SK-N-SH treated with all-trans-retinoic acid at 6 μM for 48 hours (cell line): ENCODE results near the gene CSRP2.

ENCODE experiments used
- ATAC-seq: fragments of 200-7000 bp; cut with Tn5 transposase; 3 replicates; pipeline ENCODE4 v1.9.1; 2020; ENCODE audit warnings: mild to moderate bottlenecking, moderate library complexity
- BACH2 ChIP-seq: fragments of 250-450 bp; sonication (Bioruptor Pico); IDR thresholded peaks from 2 replicates; pipeline ENCODE4 v1.9.0; 2021; ENCODE audit warnings: mild to moderate bottlenecking, borderline replicate concordance
- CREB5 ChIP-seq: fragments of 250-450 bp; sonication (Bioruptor Pico); IDR thresholded peaks from 2 replicates; pipeline ENCODE4 v1.5.1; 2020; ENCODE audit warnings: low read depth, mild to moderate bottlenecking, moderate library complexity
- CSDC2 ChIP-seq: fragments of 250-450 bp; sonication (Bioruptor Pico); IDR thresholded peaks from 2 replicates; pipeline ENCODE4 v1.5.0; 2020; ENCODE audit warnings: mild to moderate bottlenecking, moderate library complexity
- ESRRG ChIP-seq: fragments of 250-450 bp; sonication (Bioruptor Pico); IDR thresholded peaks from 2 replicates; pipeline ENCODE4 v1.6.1; 2021; ENCODE audit warnings: mild to moderate bottlenecking
- ISL1 ChIP-seq: fragments of 250-450 bp; sonication (Bioruptor Pico); IDR thresholded peaks from 2 replicates; pipeline ENCODE4 v2.1.2; 2022; ENCODE audit warnings: mild to moderate bottlenecking, moderate library complexity
- OSR1 ChIP-seq: fragments of 250-450 bp; sonication (Bioruptor Pico); IDR thresholded peaks from 2 replicates; pipeline ENCODE4 v1.8.0; 2022; ENCODE audit warnings: moderate library complexity, mild to moderate bottlenecking, inconsistent platforms
- PPARA ChIP-seq: fragments of 250-450 bp; sonication (Bioruptor Pico); IDR thresholded peaks from 2 replicates; pipeline ENCODE4 v1.5.0; 2020; ENCODE audit warnings: mild to moderate bottlenecking, borderline replicate concordance
- RARB ChIP-seq: fragments of 250-450 bp; sonication (Bioruptor Pico); IDR thresholded peaks from 2 replicates; pipeline ENCODE4 v1.8.0; 2021; ENCODE audit warnings: mild to moderate bottlenecking, moderate library complexity
- TCF4 ChIP-seq: fragments of 250-450 bp; sonication (Bioruptor Pico); IDR thresholded peaks from 2 replicates; pipeline ENCODE4 v1.8.0; 2021; ENCODE audit warnings: mild to moderate bottlenecking, moderate library complexity, borderline replicate concordance
- TOX ChIP-seq: fragments of 250-450 bp; sonication (Bioruptor Pico); IDR thresholded peaks from 2 replicates; pipeline ENCODE4 v1.8.0; 2021; ENCODE audit warnings: mild to moderate bottlenecking, moderate library complexity, borderline replicate concordance
- TSHZ2 ChIP-seq: fragments of 250-450 bp; sonication (Bioruptor Pico); IDR thresholded peaks from 2 replicates; pipeline ENCODE4 v1.5.0; 2020; ENCODE audit warnings: mild to moderate bottlenecking, moderate library complexity
- ZC3H10 ChIP-seq: fragments of 250-450 bp; sonication (Bioruptor Pico); IDR thresholded peaks from 2 replicates; pipeline ENCODE4 v1.5.1; 2021; ENCODE audit warnings: mild to moderate bottlenecking, moderate library complexity
- ZFP3 ChIP-seq: fragments of 250-450 bp; sonication (Bioruptor Pico); IDR thresholded peaks from 2 replicates; pipeline ENCODE4 v1.5.0; 2020; ENCODE audit warnings: mild to moderate bottlenecking, moderate library complexity
- ZFP30 ChIP-seq: fragments of 450-650 bp; formaldehyde crosslinking; IDR thresholded peaks from 2 replicates; pipeline ENCODE4 v1.5.0; 2022; ENCODE audit warnings: mild to moderate bottlenecking, moderate library complexity
- ZNF70 ChIP-seq: fragments of 450-650 bp; formaldehyde crosslinking; IDR thresholded peaks from 2 replicates; pipeline ENCODE4 v1.5.0; 2020; ENCODE audit warnings: mild to moderate bottlenecking, moderate library complexity
- ZNF8 ChIP-seq: fragments of 450-650 bp; formaldehyde crosslinking; IDR thresholded peaks from 2 replicates; pipeline ENCODE4 v1.5.0; 2020; ENCODE audit warnings: mild to moderate bottlenecking, moderate library complexity
- TF ChIP-seq, protein P1 (sequence below): fragments of 250-450 bp; sonication (Bioruptor Pico); IDR thresholded peaks from 2 replicates; pipeline ENCODE4 v1.5.1; 2021; ENCODE audit warnings: mild to moderate bottlenecking, moderate library complexity
- TF ChIP-seq, protein P2 (sequence below): fragments of 250-450 bp; sonication (Bioruptor Pico); IDR thresholded peaks from 2 replicates; pipeline ENCODE4 v1.8.0; 2021; ENCODE audit warnings: low read depth, mild to moderate bottlenecking, moderate library complexity, borderline replicate concordance

The CSRP2 gene

GRCh38 chr12:76908303-76909017, 29.6 kb upstream of the CSRP2 start:
- no peak for ATAC-seq
- TF ChIP-seq, protein P1, sequence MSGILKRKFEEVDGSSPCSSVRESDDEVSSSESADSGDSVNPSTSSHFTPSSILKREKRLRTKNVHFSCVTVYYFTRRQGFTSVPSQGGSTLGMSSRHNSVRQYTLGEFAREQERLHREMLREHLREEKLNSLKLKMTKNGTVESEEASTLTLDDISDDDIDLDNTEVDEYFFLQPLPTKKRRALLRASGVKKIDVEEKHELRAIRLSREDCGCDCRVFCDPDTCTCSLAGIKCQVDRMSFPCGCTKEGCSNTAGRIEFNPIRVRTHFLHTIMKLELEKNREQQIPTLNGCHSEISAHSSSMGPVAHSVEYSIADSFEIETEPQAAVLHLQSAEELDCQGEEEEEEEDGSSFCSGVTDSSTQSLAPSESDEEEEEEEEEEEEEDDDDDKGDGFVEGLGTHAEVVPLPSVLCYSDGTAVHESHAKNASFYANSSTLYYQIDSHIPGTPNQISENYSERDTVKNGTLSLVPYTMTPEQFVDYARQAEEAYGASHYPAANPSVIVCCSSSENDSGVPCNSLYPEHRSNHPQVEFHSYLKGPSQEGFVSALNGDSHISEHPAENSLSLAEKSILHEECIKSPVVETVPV (CRISPR knock-in tag): no peak
- no peak for TF ChIP-seq TOX (CRISPR knock-in tag)
- TF ChIP-seq TCF4 (CRISPR knock-in tag): no peak
- TF ChIP-seq ISL1 (CRISPR knock-in tag): no peak
- TF ChIP-seq, protein P2, sequence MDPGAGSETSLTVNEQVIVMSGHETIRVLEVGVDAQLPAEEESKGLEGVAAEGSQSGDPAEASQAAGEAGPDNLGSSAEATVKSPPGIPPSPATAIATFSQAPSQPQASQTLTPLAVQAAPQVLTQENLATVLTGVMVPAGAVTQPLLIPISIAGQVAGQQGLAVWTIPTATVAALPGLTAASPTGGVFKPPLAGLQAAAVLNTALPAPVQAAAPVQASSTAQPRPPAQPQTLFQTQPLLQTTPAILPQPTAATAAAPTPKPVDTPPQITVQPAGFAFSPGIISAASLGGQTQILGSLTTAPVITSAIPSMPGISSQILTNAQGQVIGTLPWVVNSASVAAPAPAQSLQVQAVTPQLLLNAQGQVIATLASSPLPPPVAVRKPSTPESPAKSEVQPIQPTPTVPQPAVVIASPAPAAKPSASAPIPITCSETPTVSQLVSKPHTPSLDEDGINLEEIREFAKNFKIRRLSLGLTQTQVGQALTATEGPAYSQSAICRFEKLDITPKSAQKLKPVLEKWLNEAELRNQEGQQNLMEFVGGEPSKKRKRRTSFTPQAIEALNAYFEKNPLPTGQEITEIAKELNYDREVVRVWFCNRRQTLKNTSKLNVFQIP (CRISPR knock-in tag): no peak
- TF ChIP-seq ZFP30 (CRISPR knock-in tag): no peak
- TF ChIP-seq CSDC2: no peak
- TF ChIP-seq BACH2: no peak
- TF ChIP-seq ZC3H10: no peak
- TF ChIP-seq ESRRG (CRISPR knock-in tag): no peak
- no peak for TF ChIP-seq OSR1 (CRISPR knock-in tag)
- TF ChIP-seq RARB (CRISPR knock-in tag): no peak
- no peak for TF ChIP-seq PPARA
- no peak for TF ChIP-seq CREB5 (CRISPR knock-in tag)
- no peak for TF ChIP-seq ZNF8 (CRISPR knock-in tag)
- no peak for TF ChIP-seq ZFP3 (CRISPR knock-in tag)
- TF ChIP-seq, all 23 proteins: peak for 0

GRCh38 chr12:76901628-76902380, 23.0 kb upstream of the CSRP2 start:
- TF ChIP-seq TSHZ2 (CRISPR knock-in tag) (no peak), CSDC2 (no peak), ZFP3 (CRISPR knock-in tag) (no peak), OSR1 (CRISPR knock-in tag) (no peak), ZNF8 (CRISPR knock-in tag) (no peak), TOX (CRISPR knock-in tag) (no peak), ZNF70 (CRISPR knock-in tag) (no peak), PPARA (no peak), TCF4 (CRISPR knock-in tag) (no peak)
- TF ChIP-seq, protein P2 (CRISPR knock-in tag): no peak
- TF ChIP-seq, protein P1 (CRISPR knock-in tag): no peak
- no peak for ATAC-seq
